HepG2 (cell line): ENCODE measurements around the gene CFAP300. TPM values are rescaled to one million over a fixed set of nuclear protein-coding genes. Genes with fewer than 3 reads are reported as not detected.

Source experiments
- CC2D1A ChIP-seq: sonication (generic); formaldehyde crosslinking; IDR thresholded peaks from 2 replicates; pipeline ENCODE4 v1.8.1; 2023; ENCODE audit warnings: mild to moderate bottlenecking, missing genetic modification reagents
- CREB3 ChIP-seq: sonication (generic); formaldehyde crosslinking; IDR thresholded peaks from 2 replicates; pipeline ENCODE4 v1.5.0; 2020; ENCODE audit warnings: missing genetic modification reagents
- ETV6 ChIP-seq: sonication (generic); formaldehyde crosslinking; conservative IDR thresholded peaks from 2 replicates; pipeline ENCODE4 v1.4.0; 2020; ENCODE audit warnings: missing genetic modification reagents
- KIAA2018 ChIP-seq: sonication (generic); formaldehyde crosslinking; IDR thresholded peaks from 2 replicates; pipeline ENCODE4 v1.5.0; 2020; ENCODE audit warnings: mild to moderate bottlenecking, missing genetic modification reagents, borderline replicate concordance
- MTF1 ChIP-seq: sonication (generic); formaldehyde crosslinking; IDR thresholded peaks from 2 replicates; pipeline ENCODE4 v1.5.0; 2020; ENCODE audit warnings: missing genetic modification reagents
- SIX1 ChIP-seq: sonication (generic); formaldehyde crosslinking; IDR thresholded peaks from 2 replicates; pipeline ENCODE4 v1.4.0; 2020; ENCODE audit warnings: missing genetic modification reagents, borderline replicate concordance
- TFDP1 ChIP-seq: IDR thresholded peaks from 2 replicates; pipeline ENCODE4 v1.6.1; 2016; ENCODE audit warnings: missing compliant biosample characterization, missing genetic modification reagents, borderline replicate concordance
- ZFYVE20 ChIP-seq: sonication (generic); formaldehyde crosslinking; IDR thresholded peaks from 2 replicates; pipeline ENCODE4 v1.8.0; 2023; ENCODE audit warnings: low read depth, mild to moderate bottlenecking, moderate library complexity, missing genetic modification reagents, borderline replicate concordance
- ZNF512 ChIP-seq: sonication (generic); formaldehyde crosslinking; IDR thresholded peaks from 2 replicates; pipeline ENCODE4 v1.4.0; 2020; ENCODE audit warnings: mild to moderate bottlenecking, missing genetic modification reagents
- ZNF546 ChIP-seq: sonication (generic); formaldehyde crosslinking; conservative IDR thresholded peaks from 2 replicates; pipeline ENCODE4 v1.8.1; 2023; ENCODE audit warnings: mild to moderate bottlenecking, missing genetic modification reagents
- ZNF746 ChIP-seq: sonication (generic); formaldehyde crosslinking; IDR thresholded peaks from 2 replicates; pipeline ENCODE4 v1.8.0; 2022; ENCODE audit warnings: mild to moderate bottlenecking, missing genetic modification reagents
- ZSCAN22 ChIP-seq: sonication (generic); formaldehyde crosslinking; IDR thresholded peaks from 2 replicates; pipeline ENCODE4 v1.4.0; 2020; ENCODE audit warnings: mild to moderate bottlenecking, missing genetic modification reagents
- polyA plus RNA-seq, 8 experiments: library from polyadenylated mRNA; depleted of rRNA in 3 of 8; stranded (reverse) in 7 of 8; unstranded in 1 of 8; fragments of >200 nt; fragmentation: Illumina TruSeq in 4 of 8; extraction: Trizol in 4 of 8; gene quantifications; 2 replicates each; pipeline versions ENCODE4 v1.2.1 to v1.2.3, GENCODE V29; 2011 to 2016; ENCODE audit warnings: low read depth in 4 of 8, missing spikeins in 1 of 8, mixed read lengths in 1 of 8; ENCODE audit not compliant: insufficient read depth in 1 of 8
- total RNA-seq, 5 experiments: library from RNA; depleted of rRNA; stranded (reverse); fragments of >200 nt; fragmentation: Illumina TruSeq; extraction: Trizol; gene quantifications; 2 replicates each; pipeline ENCODE4 v1.2.3, GENCODE V29; 2016; ENCODE audit warnings: low read depth in 1 of 5

Gene CFAP300
- total and polyA plus RNA-seq, 2 of the 13 experiments (the other 11 are each of a cell fraction or from before 2014, with no cell fraction given): not detected

GRCh38 chr11:102111787-102112508 lies 64.7 kb downstream of the CFAP300 start (continued):
- no peak for TF ChIP-seq KIAA2018
- TF ChIP-seq ZNF746: 0 out of 2 replicates have a peak, but pooled peaks have one; percentile 14
- TF ChIP-seq MTF1 (CRISPR knock-in tag): no peak
- no peak for TF ChIP-seq ETV6 (CRISPR knock-in tag)
- TF ChIP-seq SIX1 (CRISPR knock-in tag): no peak
- no peak for TF ChIP-seq ZFYVE20 (CRISPR knock-in tag)
- TF ChIP-seq CREB3 (CRISPR knock-in tag): peak; percentile 30; the same call in 1 of the 2 replicates
- no peak for TF ChIP-seq CC2D1A (CRISPR knock-in tag)
- no peak for TF ChIP-seq ZNF512 (CRISPR knock-in tag)
- no peak for TF ChIP-seq ZSCAN22 (CRISPR knock-in tag)
- no peak for TF ChIP-seq TFDP1
- TF ChIP-seq ZNF546 (CRISPR knock-in tag): no peak
